TTC549 (cell line): ENCODE results near the gene CRACDL.
"Not testable (repeated sequence)": the region's sequence is repeated elsewhere in the genome, so short reads cannot be mapped to it uniquely, and the experiment has no call there.

Experiments used
- FAIRE-seq: peaks from 2 replicates; lab custom pipeline; 2012; peaks lifted over from hg19 to GRCh38; lab: Jason Lieb, UNC

The CRACDL gene

GRCh38 chr2:98907966-98908905, 27.8 kb downstream of the CRACDL start:
- FAIRE-seq, result no peak

GRCh38 chr2:98907385-98907784, 28.6 kb downstream of the CRACDL start:
- no peak for FAIRE-seq

GRCh38 chr2:98903767-98904485, 32.1 kb downstream of the CRACDL start:
- FAIRE-seq, result no peak

GRCh38 chr2:98903064-98903355, 33.0 kb downstream of the CRACDL start:
- no peak for FAIRE-seq

- no peak for FAIRE-seq
These were observed 33.6 kb downstream of the CRACDL start for GRCh38 chr2:98902209-98903063.

GRCh38 chr2:98901702-98902101, 34.3 kb downstream of the CRACDL start:
- FAIRE-seq, result no peak

- FAIRE-seq, result no peak
These were observed 34.7 kb downstream of the CRACDL start for GRCh38 chr2:98901291-98901690.

- FAIRE-seq, result no peak
These were observed 35.3 kb downstream of the CRACDL start for GRCh38 chr2:98900721-98901120.

GRCh38 chr2:98899703-98900078, 36.3 kb downstream of the CRACDL start:
- FAIRE-seq, result not testable (repeated sequence)

- FAIRE-seq, result no peak
These were observed 36.9 kb downstream of the CRACDL start for GRCh38 chr2:98899041-98899702.

- no peak for FAIRE-seq
These were observed 37.6 kb downstream of the CRACDL start for GRCh38 chr2:98898423-98898841.

GRCh38 chr2:98897746-98898145, 38.3 kb downstream of the CRACDL start:
- FAIRE-seq, result no peak

- FAIRE-seq, result no peak
These were observed 39.1 kb downstream of the CRACDL start for GRCh38 chr2:98896944-98897343.

- no peak for FAIRE-seq
These were observed 39.6 kb downstream of the CRACDL start for GRCh38 chr2:98896416-98896815.

GRCh38 chr2:98895901-98896300, 40.1 kb downstream of the CRACDL start:
- no peak for FAIRE-seq

GRCh38 chr2:98895221-98895620, 40.8 kb downstream of the CRACDL start:
- no peak for FAIRE-seq

- FAIRE-seq, result no peak
These were observed 41.6 kb downstream of the CRACDL start for GRCh38 chr2:98894331-98895000.

GRCh38 chr2:98893911-98894321, 42.1 kb downstream of the CRACDL start:
- FAIRE-seq, result no peak

GRCh38 chr2:98892871-98893270, 43.2 kb downstream of the CRACDL start:
- FAIRE-seq, result no peak

GRCh38 chr2:98891591-98891990, 44.4 kb downstream of the CRACDL start:
- no peak for FAIRE-seq

- no peak for FAIRE-seq
These were observed 49.9 kb downstream of the CRACDL start for GRCh38 chr2:98886066-98886554.
